Lower leg skin (tissue), 3 donors: ENCODE measurements around the gene SAP30.

ENCODE experiments used
- POLR2A ChIP-seq, 2 donors: fragments of 450-650 bp; IDR thresholded peaks; one replicate each; pipeline ENCODE4 v1.6.1; 2016 to 2017; ENCODE audit warnings: antibody characterized with exemption in 2 of 2, mild to moderate bottlenecking in 1 of 2, moderate library complexity in 1 of 2
- TF ChIP-seq, protein P1 (sequence below), 3 donors: fragments of 450-650 bp; IDR thresholded peaks; one replicate each; pipeline ENCODE4 v1.5.1; 2016; ENCODE audit warnings: antibody characterized with exemption in 3 of 3, mild to moderate bottlenecking in 3 of 3, moderate library complexity in 2 of 3

DNA sequence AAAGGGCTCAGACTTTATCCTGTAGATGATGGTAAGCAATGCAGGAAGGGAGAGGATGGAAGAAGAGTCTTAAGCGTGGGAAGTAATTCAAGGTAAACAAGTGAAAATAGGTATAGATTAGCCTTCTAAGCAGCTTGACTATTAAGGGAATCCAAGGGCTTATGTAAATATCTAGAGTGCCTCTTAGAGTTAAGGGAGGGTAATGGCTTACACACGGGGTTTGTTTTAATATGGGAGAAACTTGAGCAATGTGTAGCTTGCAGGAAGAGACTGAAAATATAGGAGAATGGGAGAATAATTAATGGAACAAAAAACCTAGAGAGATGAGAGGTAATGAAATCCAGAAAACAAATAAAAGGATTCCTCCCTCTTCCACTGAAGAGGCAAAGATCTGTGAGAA, 12.8 kb upstream of the SAP30 start:
- TF ChIP-seq, protein P1, sequence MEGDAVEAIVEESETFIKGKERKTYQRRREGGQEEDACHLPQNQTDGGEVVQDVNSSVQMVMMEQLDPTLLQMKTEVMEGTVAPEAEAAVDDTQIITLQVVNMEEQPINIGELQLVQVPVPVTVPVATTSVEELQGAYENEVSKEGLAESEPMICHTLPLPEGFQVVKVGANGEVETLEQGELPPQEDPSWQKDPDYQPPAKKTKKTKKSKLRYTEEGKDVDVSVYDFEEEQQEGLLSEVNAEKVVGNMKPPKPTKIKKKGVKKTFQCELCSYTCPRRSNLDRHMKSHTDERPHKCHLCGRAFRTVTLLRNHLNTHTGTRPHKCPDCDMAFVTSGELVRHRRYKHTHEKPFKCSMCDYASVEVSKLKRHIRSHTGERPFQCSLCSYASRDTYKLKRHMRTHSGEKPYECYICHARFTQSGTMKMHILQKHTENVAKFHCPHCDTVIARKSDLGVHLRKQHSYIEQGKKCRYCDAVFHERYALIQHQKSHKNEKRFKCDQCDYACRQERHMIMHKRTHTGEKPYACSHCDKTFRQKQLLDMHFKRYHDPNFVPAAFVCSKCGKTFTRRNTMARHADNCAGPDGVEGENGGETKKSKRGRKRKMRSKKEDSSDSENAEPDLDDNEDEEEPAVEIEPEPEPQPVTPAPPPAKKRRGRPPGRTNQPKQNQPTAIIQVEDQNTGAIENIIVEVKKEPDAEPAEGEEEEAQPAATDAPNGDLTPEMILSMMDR (IDR thresholded peaks at IDR 0.05), result no peak
- TF ChIP-seq POLR2A (IDR thresholded peaks at IDR 0.05), result no peak
